HG02870 (cell line): Measurements from ENCODE around the gene PTHLH.

Experiments used
- ATAC-seq: cut with Tn5 transposase; IDR thresholded peaks from one replicate; pipeline ENCODE4 v1.9.1; 2021; ENCODE audit warnings: mild to moderate bottlenecking, moderate library complexity; ENCODE audit not compliant: unreplicated experiment

Gene PTHLH

DNA sequence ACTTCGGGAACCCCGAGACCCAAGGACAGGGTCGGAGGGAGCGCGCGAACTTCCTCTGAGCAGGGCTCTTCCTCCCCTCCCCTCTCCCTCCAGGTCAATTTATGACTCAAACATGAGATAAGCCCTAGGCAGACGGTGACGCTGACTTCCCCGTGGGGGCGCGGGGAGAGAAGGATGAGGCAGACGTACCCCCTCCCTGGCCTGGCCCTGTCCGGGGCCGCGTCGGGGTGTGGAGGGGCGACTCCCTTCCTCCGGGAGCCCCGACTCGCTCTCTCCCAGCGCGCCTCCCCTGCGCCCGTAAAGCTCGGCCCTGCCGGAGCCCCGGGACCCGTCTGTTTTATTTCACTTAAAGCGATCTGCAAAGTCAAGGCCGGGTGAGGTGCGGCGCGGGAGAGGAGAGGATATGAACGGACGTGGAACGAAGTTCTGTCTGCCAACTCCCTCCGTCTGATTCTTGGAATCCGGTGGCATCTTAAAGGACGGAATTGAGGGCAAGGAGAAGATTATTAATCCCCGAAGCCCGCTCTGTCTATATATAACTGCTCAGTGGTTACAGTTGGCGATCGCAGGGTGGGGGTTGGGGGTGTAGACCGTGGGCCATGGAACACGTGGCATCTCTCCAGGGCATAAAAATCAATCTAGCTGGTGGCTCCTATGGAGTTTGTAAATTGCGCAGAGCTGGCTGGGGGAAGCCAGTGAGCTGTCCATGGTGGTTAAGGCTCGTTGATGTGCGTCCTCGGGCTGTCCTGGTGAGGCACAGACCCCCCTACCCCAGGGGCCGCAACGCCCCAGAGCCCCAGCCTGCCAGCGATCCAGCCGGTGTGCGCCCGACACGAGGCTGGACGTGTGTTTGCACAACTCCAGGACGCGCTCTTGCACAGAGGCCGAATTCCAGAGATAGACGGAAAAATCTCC, 2.9 kb upstream of the PTHLH start:
- ATAC-seq: no peak

DNA sequence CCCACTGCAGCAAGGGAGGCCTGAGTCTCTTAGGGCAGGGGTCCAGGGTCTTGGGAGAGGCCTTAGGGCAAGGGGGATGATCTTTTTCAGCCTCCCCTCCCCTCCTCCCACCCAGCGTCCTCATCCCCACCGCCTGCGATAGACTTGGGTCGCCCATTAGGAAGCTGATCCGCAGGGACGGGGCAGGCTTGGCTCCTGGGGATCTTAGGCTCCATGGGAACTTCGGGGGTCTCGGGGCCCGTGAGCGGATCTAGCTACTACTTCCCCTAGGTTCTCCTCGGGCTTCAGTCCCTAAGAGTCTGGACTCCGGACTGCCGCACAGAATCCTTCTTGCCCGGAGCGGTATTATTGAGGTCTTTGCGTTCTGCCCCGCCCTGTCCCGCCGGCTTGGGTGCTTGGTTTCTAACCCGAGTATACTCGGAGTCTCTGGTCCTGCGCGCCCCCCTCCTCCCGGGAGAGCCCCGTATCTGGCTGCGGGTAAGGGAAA, 2.2 kb upstream of the PTHLH start:
- ATAC-seq: no peak

DNA sequence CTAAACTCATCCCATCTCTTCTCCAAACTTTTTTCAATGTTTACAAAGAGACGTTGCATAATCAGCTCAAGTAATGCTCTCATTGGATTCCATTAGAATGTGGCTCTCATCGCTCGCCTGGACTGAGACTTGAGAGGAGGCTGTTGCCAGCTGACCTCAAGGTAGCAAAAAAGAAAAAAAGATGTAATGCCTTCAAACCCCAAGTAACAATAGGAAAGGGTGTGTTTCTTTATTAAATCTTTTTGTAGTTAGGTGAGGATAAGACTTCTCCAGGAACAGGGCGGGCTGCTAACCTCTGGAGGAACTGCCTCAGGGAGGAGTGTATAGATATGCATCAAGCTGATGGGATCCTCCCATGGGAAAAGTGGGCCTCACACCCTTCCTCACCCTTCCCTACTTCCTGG, 956 bp upstream of the PTHLH start:
- ATAC-seq: no peak

DNA sequence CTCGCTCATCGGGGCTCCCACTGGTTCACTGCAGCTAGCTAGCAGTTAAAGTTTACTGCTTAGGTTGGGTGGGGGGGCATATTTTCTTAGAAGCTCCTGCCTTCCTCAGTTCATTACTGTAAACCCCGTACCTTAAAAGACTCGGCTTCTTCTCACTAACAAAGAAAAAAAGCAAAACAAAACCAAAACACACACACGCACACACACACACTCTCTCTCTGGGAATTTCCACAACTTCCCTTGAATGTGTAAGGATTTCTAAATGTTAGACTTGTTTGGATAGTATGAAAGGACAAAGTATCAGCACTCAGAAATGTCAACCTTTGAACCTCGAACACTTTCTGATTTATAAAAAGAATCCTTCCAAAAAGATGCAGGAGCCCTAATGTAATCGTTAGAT, 927 bp downstream of the PTHLH start:
- ATAC-seq: no peak

DNA sequence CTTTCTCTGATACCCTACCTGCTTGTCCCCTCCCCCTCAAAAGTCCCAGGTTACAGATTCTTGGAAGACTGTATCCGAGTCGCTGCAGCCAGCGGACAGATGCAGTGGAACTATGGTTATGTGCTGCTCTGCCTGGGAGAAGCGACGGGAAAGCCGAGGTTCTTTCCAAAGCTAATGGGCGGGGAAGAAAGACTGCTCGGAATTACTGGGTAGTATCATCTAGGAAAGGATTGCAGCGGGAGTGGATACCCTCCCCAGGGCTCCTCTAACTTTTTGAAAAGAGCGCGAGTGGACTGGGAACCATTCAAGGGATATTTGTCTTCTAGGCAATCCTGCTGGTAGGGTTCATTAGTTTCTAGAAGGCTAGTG, 1.4 kb downstream of the PTHLH start:
- ATAC-seq: no peak

DNA sequence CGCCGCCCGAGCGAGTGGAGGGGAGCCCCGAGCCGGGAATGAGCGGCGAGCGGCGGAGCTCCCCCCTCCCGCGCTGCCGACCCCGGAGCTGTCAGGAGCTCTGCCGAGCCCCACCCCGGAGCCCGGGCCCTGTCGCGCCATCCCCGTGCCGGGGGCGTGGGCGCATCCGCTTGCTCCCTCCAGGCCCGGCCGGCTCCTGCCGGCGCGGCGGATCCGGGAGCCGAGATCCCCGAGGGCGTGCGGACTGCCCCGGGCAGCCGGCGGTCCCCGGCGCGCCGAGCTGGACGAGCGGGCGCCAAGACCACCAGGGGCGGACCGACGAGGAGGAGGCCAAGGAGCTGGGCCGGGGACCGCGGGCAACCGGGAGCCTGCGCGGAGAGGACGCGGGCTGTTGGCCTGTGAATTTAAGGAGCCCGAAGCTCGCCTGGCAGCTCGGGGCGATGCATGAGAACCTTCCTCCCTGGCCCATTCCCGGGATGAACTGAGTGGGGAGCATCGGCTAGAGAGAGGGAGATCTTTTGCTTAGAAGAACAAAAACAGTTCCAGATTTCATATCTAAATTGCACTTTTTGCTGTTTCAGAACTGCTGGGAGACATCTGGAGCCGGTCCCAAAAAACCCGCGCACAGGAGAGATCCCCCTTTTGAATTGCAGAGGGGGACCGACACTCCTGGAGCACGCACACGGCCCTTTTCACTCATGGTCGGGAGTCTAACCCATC, 2.0 kb downstream of the PTHLH start:
- peak; percentile 7 for ATAC-seq

DNA sequence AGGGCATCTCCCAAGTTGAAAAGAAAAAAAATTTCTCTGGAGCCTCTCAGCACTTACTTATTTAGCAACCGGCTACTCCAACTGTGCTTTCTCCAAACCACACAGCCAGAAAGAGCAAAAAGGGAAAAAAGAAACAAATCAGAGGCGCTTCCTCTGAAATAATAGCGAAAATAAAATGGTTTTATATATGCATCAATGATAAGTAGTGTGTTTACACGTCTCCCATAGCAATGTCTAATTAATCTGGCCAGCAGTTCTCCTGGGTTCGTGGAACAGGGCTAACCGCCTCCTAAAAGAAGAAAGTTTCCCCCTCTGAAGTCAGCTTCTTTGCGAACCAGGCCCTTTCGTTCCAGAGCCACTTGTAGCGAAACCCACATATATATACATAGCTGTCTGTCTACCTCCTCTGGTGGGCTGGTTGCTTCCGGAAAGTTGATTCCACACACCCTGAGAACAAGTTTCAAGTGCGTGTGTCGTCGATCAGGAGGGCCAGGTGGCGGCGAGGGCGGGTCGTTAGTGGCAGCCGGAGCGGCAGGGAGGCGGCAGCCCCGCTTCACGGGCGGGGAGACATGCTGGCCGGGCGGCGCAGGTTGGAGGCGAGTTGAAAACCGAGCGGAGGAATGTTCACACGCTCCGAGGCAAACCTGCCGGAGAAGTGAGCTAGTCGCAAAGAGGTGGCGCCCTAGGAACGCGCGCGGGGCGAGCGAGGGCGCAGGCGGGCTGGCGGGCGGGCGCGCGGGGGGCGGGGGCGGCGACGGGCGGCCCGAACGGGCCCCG, 2.7 kb downstream of the PTHLH start:
- peak; percentile 95 for ATAC-seq

DNA sequence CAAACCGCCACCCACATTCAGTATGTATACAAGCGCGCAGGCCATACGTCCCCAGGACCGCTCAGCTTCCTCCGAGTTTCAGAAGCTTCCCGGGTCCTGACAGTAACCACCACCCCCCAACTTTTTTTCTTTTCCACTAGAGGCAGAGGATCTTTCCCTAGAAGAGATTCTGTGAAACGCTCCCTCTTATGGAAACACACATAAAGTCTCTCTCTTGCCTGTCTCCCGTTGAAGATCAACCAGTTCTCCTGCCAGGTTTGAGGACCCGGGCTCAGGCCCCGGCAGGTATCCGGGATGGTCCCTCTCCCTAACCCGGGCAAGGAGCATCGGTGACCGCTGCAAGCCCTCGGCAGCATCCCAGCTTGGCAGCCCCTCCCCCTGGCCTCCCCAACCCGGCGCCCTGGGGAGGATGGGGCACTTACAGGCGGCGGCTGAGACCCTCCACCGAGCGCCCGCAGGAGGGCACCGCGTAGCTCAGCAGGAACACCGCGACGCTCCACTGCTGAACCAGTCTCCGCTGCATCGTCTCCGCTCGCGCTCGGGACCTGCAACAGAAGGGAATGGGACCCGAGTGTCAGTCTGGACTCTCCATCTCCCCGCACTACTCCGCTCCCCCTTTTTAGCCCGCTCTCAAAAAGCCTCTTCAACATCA, 3.4 kb downstream of the PTHLH start:
- ATAC-seq: no peak

DNA sequence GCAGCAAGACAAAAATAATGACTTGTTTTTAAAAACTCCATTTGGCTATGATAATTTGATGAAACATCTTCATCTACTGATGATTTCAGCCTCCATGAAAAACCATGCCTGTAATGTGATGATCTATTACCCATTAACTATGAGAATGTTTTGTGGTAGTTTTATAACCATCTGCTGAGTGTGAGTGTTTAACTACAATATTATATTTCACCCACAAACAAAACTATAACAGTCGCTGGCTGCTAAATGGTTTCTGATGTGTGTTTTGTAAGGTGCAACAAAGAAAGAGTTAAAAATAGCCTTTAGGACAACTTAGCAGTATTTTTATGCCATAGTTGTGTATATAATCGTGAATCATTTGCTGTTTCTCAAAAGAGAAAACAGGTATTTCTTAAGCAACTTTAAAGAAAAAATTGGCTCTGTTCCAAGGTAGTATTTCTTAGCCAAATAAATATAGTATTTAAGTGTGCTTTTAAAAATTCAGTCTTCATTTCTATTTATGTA, 4.9 kb downstream of the PTHLH start:
- ATAC-seq: no peak

DNA sequence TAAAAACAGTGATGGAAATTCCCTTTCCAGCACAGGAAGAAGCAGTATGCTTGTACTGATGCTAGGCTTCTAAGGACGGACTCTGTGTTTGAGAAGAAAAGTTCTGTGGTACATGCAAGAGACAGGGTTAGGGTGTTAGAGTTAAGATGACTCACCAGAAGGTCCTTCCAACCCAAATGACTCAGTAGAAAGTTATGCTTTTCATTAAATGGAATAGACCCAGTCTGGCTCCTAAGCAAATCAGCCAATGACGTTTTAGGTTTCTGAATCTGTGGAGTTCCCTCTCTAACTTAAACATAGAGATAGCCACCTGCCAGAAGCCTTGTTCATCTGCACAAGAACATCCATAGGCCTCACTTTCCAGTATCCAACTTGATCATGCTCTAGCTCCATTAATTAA, 5.7 kb downstream of the PTHLH start:
- no peak for ATAC-seq

DNA sequence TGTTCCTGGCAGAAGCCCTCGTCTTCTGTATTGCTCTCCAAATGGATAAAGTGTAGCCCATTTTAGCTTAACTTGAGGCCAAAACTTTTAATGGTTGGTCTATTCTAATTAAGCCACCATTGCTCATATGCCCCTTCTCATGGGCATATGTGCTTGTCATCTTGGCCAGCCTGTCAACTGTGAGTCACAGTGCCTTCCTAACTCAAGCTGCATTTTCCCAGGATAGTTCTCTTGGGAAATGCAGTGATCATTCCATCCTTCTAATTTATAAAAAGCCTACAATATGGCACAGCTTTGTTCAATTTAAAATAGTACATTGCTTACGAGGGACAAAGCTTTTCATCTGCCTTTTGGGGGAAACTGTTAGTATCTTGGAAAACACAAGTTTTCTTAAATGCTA, 6.6 kb downstream of the PTHLH start:
- no peak for ATAC-seq

DNA sequence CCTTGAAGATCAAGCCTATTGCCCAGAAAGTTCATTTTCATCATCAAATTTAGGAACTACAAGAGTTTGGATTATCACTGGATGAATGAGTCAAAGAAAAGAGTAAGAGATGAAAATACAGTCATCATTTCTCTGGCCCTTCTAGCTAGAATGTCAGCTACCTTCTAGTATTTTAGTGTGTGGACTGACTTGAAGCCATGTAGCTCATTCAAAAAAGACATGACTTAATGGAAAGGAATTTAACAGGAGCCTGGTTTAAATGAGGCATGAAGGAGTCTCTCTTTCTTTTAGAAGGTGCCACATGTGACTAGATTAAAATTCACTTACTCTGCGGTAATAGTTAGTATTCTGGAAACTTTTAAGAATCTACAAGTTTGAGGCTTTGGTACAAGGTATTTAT, 7.1 kb downstream of the PTHLH start:
- ATAC-seq: no peak

DNA sequence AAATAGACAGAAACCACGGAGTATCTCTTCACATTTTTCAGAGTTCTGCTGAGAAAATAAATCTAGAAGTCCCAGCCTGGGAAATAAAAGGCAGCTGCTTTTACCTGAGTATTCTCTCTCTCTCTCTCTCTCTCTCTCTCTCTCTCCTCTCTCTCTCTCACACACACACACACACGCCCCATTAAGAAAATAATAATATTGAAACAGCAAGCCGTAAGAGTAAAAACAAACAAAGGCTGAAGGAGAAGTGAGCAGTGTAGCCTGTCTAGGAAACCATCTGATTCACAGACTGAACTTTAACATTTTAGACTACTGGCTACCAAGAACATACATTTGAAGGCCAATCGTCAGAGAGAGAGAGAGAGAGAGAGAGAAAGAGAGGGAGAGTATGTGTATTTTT, 8.4 kb downstream of the PTHLH start:
- no peak for ATAC-seq

DNA sequence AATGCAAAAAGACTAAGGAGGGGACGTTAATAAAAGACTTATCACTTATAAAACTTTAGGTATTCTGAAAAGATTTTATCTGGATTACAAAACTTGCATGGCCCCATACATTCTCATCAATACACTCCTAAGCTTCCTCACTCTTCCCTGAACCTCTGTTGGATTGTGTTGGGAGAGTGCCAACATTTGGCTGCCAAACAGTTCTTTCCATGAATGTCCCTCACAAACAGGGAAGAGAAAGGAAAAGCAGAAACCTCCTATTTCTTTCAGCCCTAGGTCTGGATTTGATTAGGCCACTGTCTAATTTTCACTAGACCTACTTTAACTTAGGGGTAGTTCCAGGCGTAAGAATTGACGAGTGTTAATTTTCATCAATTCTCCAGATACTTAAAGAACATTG, 11.7 kb downstream of the PTHLH start:
- ATAC-seq: no peak

DNA sequence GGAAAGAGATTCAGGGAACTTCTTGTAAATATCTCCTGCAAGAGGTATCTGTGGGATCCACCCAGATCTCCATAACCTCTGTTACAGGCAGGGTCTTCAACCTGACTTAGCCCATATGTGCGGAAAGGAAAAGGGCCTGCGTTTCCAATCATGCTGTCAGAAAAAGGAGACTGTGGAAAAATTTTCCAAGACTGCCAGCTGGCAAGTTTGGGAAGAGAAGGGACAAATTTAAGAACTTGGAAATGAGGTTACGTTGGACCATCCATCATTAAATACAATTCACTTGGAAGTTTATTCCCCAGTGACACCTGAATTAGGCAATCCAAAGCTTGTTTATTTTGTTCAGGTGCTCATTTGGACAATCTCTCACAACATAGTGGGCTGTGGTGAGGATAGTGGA, 13.9 kb downstream of the PTHLH start:
- ATAC-seq: no peak

DNA sequence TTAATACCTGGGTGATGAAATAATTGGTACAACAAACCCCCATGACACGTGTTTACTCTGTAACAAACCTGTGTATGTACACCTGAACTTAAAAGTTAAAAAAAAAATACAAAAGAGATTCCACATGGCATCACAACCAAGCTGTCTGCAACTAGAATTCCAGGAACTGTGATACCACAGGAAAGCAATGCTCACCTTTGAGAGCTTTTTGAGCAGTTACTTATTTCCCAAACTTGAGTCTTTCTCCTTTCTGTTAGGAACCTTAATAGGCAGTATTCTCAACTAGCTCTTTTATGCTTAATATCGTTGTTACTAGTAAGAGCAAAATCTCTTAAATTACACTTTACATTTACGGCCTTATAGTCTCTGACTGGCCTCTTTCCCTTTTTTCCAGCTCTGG, 15.2 kb downstream of the PTHLH start:
- no peak for ATAC-seq

DNA sequence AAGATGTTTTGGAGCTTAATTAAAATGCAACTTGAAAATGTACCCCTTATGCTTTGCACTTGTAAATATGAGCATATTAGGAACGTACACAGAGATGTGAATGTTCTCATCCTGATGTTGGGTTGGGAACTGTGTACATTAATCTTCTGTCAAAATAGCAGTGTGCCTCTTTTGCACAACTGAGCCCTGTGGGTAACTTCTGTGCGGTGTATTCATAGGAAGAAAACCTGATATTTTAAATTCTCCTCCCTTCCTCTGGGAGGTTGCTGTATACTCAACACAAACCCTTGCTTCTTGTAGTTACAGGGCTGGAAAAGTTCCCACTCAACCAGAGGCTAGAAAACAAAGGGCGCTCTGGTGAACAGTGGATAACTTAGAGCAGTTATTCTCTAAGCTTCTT, 18.7 kb downstream of the PTHLH start:
- no peak for ATAC-seq

DNA sequence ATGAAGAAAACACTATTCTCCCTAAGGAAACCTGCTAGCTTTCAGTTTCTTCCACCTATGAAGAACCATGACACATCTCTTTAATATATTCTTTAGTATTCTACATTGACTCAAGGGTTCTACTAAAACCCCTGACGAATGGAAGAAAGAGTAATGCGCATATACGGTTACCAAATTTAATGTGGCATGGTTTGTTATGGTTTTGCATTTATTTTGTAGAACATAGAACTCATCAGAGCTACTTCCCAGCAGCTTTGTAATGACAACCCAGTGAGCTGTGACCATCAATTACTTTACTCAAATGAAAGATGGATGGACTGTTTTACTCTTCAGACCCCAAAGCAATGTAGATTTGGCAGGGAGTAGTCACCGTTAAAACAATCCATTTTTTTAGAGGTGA, 19.2 kb downstream of the PTHLH start:
- no peak for ATAC-seq

DNA sequence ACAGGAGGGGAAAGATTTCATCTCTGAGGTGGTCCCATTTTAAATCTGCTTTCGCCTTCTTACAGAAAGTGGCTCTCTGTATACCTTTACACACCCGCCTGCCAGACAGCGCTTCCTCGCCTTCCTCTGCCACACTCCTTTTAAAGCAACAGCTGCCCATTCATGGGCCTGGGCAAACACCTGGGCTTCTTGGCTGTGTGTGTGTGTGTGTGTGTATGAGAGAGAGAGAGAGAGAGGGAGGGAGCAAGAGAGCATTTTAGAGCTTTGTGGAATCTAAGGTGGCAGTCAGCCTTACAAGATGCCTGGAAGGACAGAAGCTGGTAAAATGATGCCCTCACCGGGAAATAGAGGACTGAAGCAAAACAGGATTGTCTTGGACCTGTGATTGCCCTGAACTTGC, 20.0 kb downstream of the PTHLH start:
- no peak for ATAC-seq

DNA sequence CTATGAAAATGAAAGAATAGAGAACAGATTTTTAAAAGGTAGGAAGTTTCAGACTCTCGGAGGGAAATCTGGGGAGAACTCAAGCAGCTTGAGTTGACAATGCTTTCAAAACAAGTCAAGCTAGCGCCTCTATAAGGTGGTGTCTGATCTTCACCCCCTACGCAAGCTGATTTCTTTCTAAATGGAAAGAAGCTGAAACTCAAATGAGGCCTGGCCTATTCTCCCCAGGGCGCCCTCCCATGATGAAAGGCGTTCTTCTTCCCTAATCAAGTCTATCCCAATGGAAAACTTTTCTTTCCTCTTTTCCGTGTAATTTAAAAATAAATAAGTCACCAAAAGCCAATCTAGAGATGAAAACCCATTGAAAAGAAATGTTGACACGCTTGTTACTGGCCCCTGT, 20.6 kb downstream of the PTHLH start:
- no peak for ATAC-seq

DNA sequence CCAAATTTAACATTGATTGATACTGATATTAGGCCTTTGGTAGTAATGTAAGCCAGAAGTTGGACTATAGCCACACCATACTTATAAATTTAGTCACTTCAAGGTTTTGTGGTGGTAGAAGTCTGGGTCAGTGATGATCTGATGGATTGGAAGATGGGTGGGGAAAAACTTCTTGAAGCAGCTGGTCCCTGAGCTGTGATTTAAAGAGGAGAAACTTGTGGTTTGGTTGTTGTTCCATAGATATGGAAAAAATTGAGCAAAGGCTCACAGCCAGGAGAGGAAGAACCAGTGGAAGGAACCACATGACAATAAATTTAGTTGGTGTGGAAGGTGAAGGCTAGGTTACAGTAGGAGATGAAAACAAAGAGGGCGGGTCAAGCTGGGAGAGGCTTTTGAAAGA, 26.1 kb downstream of the PTHLH start:
- no peak for ATAC-seq
